ENCODE measurements around the gene TPRG1L. TPM values are rescaled to one million over a fixed set of nuclear protein-coding genes. Genes with fewer than 3 reads are reported as not detected.

Gene TPRG1L
- total RNA-seq, 1 experiment from 2014 or later, result 32.0 TPM

DNA sequence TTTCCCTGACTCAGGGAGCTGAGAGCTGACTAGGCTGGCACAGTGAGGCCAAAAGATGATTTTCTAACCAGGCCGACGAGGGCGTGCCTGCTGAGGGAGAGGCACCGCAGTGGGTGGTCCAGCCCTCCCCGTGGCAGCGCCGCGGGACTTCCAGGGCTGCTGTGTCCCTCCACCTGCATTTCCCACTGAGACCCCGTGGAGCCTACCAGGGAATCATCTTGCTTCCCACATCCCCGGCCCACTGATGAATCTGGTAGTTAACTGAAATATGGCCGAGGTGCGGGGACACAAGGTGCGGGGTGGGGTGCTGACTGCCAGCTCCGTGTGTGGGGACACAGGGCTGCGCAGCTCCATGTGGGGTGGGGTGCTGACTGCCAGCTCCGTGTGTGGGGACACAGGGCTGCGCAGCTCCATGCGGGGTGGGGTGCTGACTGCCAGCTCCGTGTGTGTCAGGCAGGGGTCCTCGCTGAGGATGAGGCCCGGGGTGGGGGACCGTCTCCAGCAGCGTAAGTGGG lies 14.6 kb downstream of the TPRG1L start:
- H3K9me2 ChIP-seq (replicated peaks; ENCODE audit: low read length), result no peaks in the 10 kb centered on the region
- no peak overlapping the region for H3K9ac ChIP-seq (ENCODE audit: low read length)
- POLR2A ChIA-PET (ENCODE audit: unreplicated experiment), result no interaction called here

DNA sequence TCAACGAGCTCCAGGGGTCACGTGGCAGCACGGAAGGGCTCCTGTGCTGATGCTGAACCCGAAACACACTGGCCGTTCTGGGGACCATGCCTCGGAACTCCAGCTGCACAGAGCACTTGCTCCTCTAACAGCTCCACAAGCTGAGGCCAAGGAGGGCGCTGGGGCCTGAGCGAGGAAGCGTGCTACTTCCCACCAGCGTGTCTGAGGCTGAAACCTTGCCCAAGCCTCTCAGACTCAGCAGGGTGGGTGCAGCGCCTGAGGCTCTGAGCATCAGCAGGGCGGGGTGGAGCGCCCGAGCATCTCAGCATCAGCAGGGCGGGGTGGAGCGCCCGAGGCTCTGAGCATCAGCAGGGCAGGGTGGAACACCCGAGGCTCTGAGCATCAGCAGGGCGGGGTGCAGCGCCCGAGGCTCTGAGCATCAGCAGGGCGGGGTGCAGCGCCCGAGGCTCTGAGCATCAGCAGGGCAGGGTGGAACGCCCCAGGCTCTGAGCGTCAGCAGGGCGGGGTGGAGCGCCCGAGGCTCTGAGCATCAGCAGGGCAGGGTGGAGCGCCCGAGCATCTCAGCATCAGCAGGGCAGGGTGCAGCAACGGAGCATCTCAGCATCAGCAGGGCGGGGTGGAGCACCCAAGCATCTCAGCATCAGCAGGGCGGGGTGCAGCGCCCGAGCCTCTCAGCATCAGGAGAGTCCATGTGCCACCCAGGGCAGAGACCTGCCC lies 15.5 kb downstream of the TPRG1L start:
- Histone ChIP-seq H3K4me2 (ENCODE audit: low read length) (no peak overlapping the region), H3K27ac (ENCODE audit: low read length) (no peak overlapping the region), H3K4me3 (ENCODE audit: low read length) (no peak overlapping the region), H3K9ac (ENCODE audit: low read length) (no peak overlapping the region), H3F3A (ENCODE audit: low read length, unreplicated experiment) (no peaks in the 10 kb centered on the region), H3K4me1 (ENCODE audit: insufficient read depth, low read length) (no peaks in the 10 kb centered on the region), H3K9me2 (replicated peaks; ENCODE audit: low read length) (no peaks in the 10 kb centered on the region), H3K9me3 (ENCODE audit: low read length) (no peaks in the 10 kb centered on the region), H3K79me2 (ENCODE audit: low read length) (no peaks in the 10 kb centered on the region), H3K27me3 (ENCODE audit: low read length) (no peaks in the 10 kb centered on the region), H3K36me3 (ENCODE audit: low read depth, low read length) (peaks cover 31% of the 10 kb centered on the region), H4K20me1 (ENCODE audit: low read length) (no peaks in the 10 kb centered on the region), H2AFZ (ENCODE audit: low read length) (no peak overlapping the region)
- BruUV-seq (replicated peaks), result no TSS peak
- CTCF ChIA-PET, result no interaction called here
- POLR2A ChIA-PET (ENCODE audit: unreplicated experiment), result no interaction called here
- intact Hi-C loops (cut with micrococcal nuclease), result no loop called here
- ATAC-seq (no peak), DNase-seq (no peak)
- no peak for TF ChIP-seq EZH2 (IDR thresholded peaks at IDR 0.05; ENCODE audit: low read length, unreplicated experiment)
- no peak for TF ChIP-seq EZH2phosphoT487 (IDR thresholded peaks at IDR 0.05; ENCODE audit: borderline replicate concordance, low read length)
- TF ChIP-seq, protein P1, sequence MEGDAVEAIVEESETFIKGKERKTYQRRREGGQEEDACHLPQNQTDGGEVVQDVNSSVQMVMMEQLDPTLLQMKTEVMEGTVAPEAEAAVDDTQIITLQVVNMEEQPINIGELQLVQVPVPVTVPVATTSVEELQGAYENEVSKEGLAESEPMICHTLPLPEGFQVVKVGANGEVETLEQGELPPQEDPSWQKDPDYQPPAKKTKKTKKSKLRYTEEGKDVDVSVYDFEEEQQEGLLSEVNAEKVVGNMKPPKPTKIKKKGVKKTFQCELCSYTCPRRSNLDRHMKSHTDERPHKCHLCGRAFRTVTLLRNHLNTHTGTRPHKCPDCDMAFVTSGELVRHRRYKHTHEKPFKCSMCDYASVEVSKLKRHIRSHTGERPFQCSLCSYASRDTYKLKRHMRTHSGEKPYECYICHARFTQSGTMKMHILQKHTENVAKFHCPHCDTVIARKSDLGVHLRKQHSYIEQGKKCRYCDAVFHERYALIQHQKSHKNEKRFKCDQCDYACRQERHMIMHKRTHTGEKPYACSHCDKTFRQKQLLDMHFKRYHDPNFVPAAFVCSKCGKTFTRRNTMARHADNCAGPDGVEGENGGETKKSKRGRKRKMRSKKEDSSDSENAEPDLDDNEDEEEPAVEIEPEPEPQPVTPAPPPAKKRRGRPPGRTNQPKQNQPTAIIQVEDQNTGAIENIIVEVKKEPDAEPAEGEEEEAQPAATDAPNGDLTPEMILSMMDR (conservative IDR thresholded peaks at IDR 0.05; ENCODE audit: low read depth, low read length), result no peak

More for the DNA sequence above, 14.6 kb downstream of the TPRG1L start:
- no peaks in the 10 kb centered on the region for H3K4me1 ChIP-seq (ENCODE audit: insufficient read depth, low read length)
- DNase-seq (no peak), ATAC-seq (no peak)
- H3K27ac ChIP-seq (ENCODE audit: low read length), result no peak overlapping the region
- H3K4me3 ChIP-seq (ENCODE audit: low read length), result no peak overlapping the region
- H3K27me3 ChIP-seq (ENCODE audit: low read length), result no peaks in the 10 kb centered on the region
- H3F3A ChIP-seq (ENCODE audit: low read length, unreplicated experiment), result no peaks in the 10 kb centered on the region
- CTCF ChIA-PET, result no interaction called here
- no TSS peak for BruUV-seq (replicated peaks)
- intact Hi-C loops (cut with micrococcal nuclease), result no loop called here
- H3K36me3 ChIP-seq (ENCODE audit: low read depth, low read length), result peaks cover 31% of the 10 kb centered on the region
- no peaks in the 10 kb centered on the region for H3K79me2 ChIP-seq (ENCODE audit: low read length)
- no peak overlapping the region for H3K4me2 ChIP-seq (ENCODE audit: low read length)
- no peak overlapping the region for H2AFZ ChIP-seq (ENCODE audit: low read length)
- no peaks in the 10 kb centered on the region for H4K20me1 ChIP-seq (ENCODE audit: low read length)
- no peaks in the 10 kb centered on the region for H3K9me3 ChIP-seq (ENCODE audit: low read length)
- TF ChIP-seq, protein P1 (conservative IDR thresholded peaks at IDR 0.05; ENCODE audit: low read depth, low read length), result no peak
- TF ChIP-seq EZH2 (IDR thresholded peaks at IDR 0.05; ENCODE audit: low read length, unreplicated experiment), result no peak
- TF ChIP-seq EZH2phosphoT487 (IDR thresholded peaks at IDR 0.05; ENCODE audit: borderline replicate concordance, low read length), result no peak

DNA sequence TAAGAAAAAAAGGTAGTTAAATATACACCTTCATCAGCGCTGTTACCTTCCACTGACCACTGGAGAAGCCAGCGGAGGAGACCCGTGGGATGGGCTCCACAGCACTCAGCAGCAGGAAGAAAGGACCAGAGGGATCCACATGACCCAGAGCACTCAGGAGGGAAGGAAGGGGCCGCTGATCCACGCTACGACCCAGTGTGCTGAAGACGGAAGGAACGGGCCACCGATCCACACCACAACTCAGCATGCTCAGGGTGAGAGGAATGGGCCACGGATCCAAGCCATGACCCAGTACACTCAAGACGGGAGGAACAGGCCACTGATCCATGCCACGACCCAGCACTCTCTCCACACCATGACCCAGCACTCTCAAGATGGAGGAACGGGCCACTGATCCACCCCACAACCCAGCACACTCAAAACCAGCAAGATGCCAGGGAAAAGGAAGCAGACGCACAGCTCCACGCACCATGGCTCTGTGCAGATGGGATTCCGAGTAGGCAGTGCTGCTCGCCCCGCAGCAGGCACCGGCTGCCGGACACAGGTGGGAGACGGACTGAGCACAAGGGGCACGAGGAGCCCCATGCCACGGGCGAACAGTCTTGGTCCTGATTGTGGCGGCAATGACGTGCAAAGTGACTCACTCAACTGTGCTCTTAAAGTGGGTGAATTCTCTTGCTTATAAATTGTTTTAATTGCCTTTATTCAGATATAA lies 16.4 kb downstream of the TPRG1L start:
- no peaks in the 10 kb centered on the region for H3K27me3 ChIP-seq (ENCODE audit: low read length)
- POLR2A ChIA-PET (ENCODE audit: unreplicated experiment), result no interaction called here
- peaks cover 31% of the 10 kb centered on the region for H3K36me3 ChIP-seq (ENCODE audit: low read depth, low read length)
- intact Hi-C loops (cut with micrococcal nuclease), result no loop called here
- H2AFZ ChIP-seq (ENCODE audit: low read length), result no peak overlapping the region
- no peak overlapping the region for H3K4me2 ChIP-seq (ENCODE audit: low read length)
- no peaks in the 10 kb centered on the region for H3K9me3 ChIP-seq (ENCODE audit: low read length)
- H3K79me2 ChIP-seq (ENCODE audit: low read length), result no peaks in the 10 kb centered on the region
- no peaks in the 10 kb centered on the region for H4K20me1 ChIP-seq (ENCODE audit: low read length)
- H3K4me1 ChIP-seq (ENCODE audit: insufficient read depth, low read length), result no peaks in the 10 kb centered on the region
- CTCF ChIA-PET, result no interaction called here
- no peak for TF ChIP-seq EZH2 (IDR thresholded peaks at IDR 0.05; ENCODE audit: low read length, unreplicated experiment)
- TF ChIP-seq, protein P1 (conservative IDR thresholded peaks at IDR 0.05; ENCODE audit: low read depth, low read length), result no peak
- TF ChIP-seq EZH2phosphoT487 (IDR thresholded peaks at IDR 0.05; ENCODE audit: borderline replicate concordance, low read length), result no peak
- H3K9me2 ChIP-seq (replicated peaks; ENCODE audit: low read length), result no peaks in the 10 kb centered on the region
- DNase-seq (no peak), ATAC-seq (no peak)
- no peak overlapping the region for H3K9ac ChIP-seq (ENCODE audit: low read length)
- BruUV-seq (replicated peaks), result no TSS peak
- H3K27ac ChIP-seq (ENCODE audit: low read length), result no peak overlapping the region
- H3F3A ChIP-seq (ENCODE audit: low read length, unreplicated experiment), result no peaks in the 10 kb centered on the region
- no peak overlapping the region for H3K4me3 ChIP-seq (ENCODE audit: low read length)
